ENCODE measurements around the gene PRKCH. TPM values are rescaled to one million over a fixed set of nuclear protein-coding genes. Genes with fewer than 3 reads are reported as not detected.

Gene PRKCH
- total and polyA plus RNA-seq, 2 experiments from 2014 or later = 7.1 to 11.2 TPM

- no peaks in the 10 kb centered on the region for H4K20me1 ChIP-seq (ENCODE audit: insufficient read depth, poor library complexity, severe bottlenecking)
- no peaks in the 10 kb centered on the region for H3K27me3 ChIP-seq
- peaks cover 3% of the 10 kb centered on the region for H3K4me1 ChIP-seq (ENCODE audit: insufficient read depth)
- TF ChIP-seq EZH2phosphoT487 (IDR thresholded peaks at IDR 0.05; ENCODE audit: low read depth, severe bottlenecking, unreplicated experiment) = no peak
- H2AFZ ChIP-seq = no peak overlapping the region
- no peaks in the 10 kb centered on the region for H3K9me2 ChIP-seq (replicated peaks; ENCODE audit: insufficient read depth)
- no peaks in the 10 kb centered on the region for H3K36me3 ChIP-seq (replicated peaks; ENCODE audit: insufficient read depth, low read depth)
- DNase-seq (ENCODE audit: low spot score) = no peak
- H3K4me3 ChIP-seq = no peak overlapping the region
- H3K79me2 ChIP-seq = no peaks in the 10 kb centered on the region
- no peak overlapping the region for H3K27ac ChIP-seq
- no peaks in the 10 kb centered on the region for H3K9me3 ChIP-seq (ENCODE audit: low read depth)
- H3K4me2 ChIP-seq = no peak overlapping the region
- WGBS (ENCODE audit: low lambda C conversion rate, missing lambda C conversion rate) = 89% methylated on average over 3 of the region's 3 CpGs
Measured at GRCh38 chr14:61391119-61391518, 69.7 kb downstream of the PRKCH start.

DNA sequence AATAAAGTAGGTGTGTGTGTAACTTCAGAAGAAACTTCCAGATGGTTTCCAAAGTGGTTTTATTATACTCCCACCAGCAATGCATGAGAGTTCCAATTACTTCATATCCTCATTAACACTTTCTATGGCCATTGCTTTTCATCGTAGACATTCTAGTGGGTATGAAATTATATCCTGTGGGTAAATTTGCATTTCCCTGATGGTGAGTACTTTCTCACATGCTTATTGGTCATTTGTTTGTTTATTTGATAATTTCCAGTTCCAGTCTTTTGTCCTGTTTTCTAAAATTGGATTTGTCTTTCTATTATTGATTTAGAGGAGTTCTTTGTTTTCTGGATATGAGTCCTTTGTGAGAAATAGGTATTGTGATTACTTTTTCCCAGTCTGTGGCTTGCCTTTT, 70.9 kb downstream of the PRKCH start:
- H3K4me1 ChIP-seq (ENCODE audit: insufficient read depth) = peaks cover 3% of the 10 kb centered on the region
- no peak overlapping the region for H3K27ac ChIP-seq
- H3K79me2 ChIP-seq = no peaks in the 10 kb centered on the region
- H3K36me3 ChIP-seq (replicated peaks; ENCODE audit: insufficient read depth, low read depth) = no peaks in the 10 kb centered on the region
- H3K9me2 ChIP-seq (replicated peaks; ENCODE audit: insufficient read depth) = no peaks in the 10 kb centered on the region
- no peak for DNase-seq (ENCODE audit: low spot score)
- H3K4me2 ChIP-seq = no peak overlapping the region
- no peaks in the 10 kb centered on the region for H3K27me3 ChIP-seq
- H3K9me3 ChIP-seq (ENCODE audit: low read depth) = no peaks in the 10 kb centered on the region
- WGBS (ENCODE audit: low lambda C conversion rate, missing lambda C conversion rate) = 90% methylated on average over 1 of the region's 1 CpG
- no peaks in the 10 kb centered on the region for H4K20me1 ChIP-seq (ENCODE audit: insufficient read depth, poor library complexity, severe bottlenecking)
- no peak for TF ChIP-seq EZH2 (IDR thresholded peaks at IDR 0.05; ENCODE audit: borderline replicate concordance)
- TF ChIP-seq, protein P1, sequence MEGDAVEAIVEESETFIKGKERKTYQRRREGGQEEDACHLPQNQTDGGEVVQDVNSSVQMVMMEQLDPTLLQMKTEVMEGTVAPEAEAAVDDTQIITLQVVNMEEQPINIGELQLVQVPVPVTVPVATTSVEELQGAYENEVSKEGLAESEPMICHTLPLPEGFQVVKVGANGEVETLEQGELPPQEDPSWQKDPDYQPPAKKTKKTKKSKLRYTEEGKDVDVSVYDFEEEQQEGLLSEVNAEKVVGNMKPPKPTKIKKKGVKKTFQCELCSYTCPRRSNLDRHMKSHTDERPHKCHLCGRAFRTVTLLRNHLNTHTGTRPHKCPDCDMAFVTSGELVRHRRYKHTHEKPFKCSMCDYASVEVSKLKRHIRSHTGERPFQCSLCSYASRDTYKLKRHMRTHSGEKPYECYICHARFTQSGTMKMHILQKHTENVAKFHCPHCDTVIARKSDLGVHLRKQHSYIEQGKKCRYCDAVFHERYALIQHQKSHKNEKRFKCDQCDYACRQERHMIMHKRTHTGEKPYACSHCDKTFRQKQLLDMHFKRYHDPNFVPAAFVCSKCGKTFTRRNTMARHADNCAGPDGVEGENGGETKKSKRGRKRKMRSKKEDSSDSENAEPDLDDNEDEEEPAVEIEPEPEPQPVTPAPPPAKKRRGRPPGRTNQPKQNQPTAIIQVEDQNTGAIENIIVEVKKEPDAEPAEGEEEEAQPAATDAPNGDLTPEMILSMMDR (IDR thresholded peaks at IDR 0.05; ENCODE audit: poor library complexity) = no peak
- TF ChIP-seq EZH2phosphoT487 (IDR thresholded peaks at IDR 0.05; ENCODE audit: low read depth, severe bottlenecking, unreplicated experiment) = no peak
- H3K4me3 ChIP-seq = no peak overlapping the region
- H2AFZ ChIP-seq = no peak overlapping the region

DNA sequence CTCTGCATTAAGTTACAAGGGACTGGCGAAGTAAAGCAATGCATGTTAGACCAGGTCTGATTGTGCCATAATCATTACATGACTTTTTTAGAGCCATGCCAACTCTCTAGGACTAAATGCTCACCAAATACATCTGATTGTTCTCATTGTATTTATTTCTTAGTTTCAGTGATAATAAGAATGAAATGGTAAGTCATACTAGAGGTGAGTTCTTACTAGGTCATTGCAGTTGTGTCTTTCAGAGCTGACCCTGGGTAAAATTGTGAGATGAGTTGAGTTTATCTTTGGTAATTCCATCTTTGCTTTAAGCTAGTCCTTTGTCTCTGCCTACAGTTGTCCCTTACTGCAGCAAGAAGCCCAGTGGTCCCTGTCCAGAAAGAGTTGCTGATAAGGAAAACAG, 73.2 kb downstream of the PRKCH start:
- no peak overlapping the region for H3K27ac ChIP-seq
- no peak overlapping the region for H3K4me2 ChIP-seq
- DNase-seq (ENCODE audit: low spot score) = no peak
- no peaks in the 10 kb centered on the region for H4K20me1 ChIP-seq (ENCODE audit: insufficient read depth, poor library complexity, severe bottlenecking)
- H3K27me3 ChIP-seq = no peaks in the 10 kb centered on the region
- no peaks in the 10 kb centered on the region for H3K4me1 ChIP-seq (ENCODE audit: insufficient read depth)
- no peaks in the 10 kb centered on the region for H3K9me2 ChIP-seq (replicated peaks; ENCODE audit: insufficient read depth)
- H3K36me3 ChIP-seq (replicated peaks; ENCODE audit: insufficient read depth, low read depth) = no peaks in the 10 kb centered on the region
- WGBS (ENCODE audit: low lambda C conversion rate, missing lambda C conversion rate) = 100% methylated on average over 1 of the region's 1 CpG
- no peak overlapping the region for H3K4me3 ChIP-seq
- H2AFZ ChIP-seq = no peak overlapping the region
- no peaks in the 10 kb centered on the region for H3K79me2 ChIP-seq
- TF ChIP-seq EZH2phosphoT487 (IDR thresholded peaks at IDR 0.05; ENCODE audit: low read depth, severe bottlenecking, unreplicated experiment) (no peak), EZH2 (IDR thresholded peaks at IDR 0.05; ENCODE audit: borderline replicate concordance) (no peak)
- TF ChIP-seq, protein P1 (IDR thresholded peaks at IDR 0.05; ENCODE audit: poor library complexity) = no peak
- H3K9me3 ChIP-seq (ENCODE audit: low read depth) = no peaks in the 10 kb centered on the region

GRCh38 chr14:61395115-61395725, 73.8 kb downstream of the PRKCH start:
- no peak for TF ChIP-seq EZH2phosphoT487 (IDR thresholded peaks at IDR 0.05; ENCODE audit: low read depth, severe bottlenecking, unreplicated experiment)
- TF ChIP-seq EZH2 (IDR thresholded peaks at IDR 0.05; ENCODE audit: borderline replicate concordance) = no peak
- TF ChIP-seq, protein P1 (IDR thresholded peaks at IDR 0.05; ENCODE audit: poor library complexity) = no peak
- no peaks in the 10 kb centered on the region for H3K27me3 ChIP-seq
- WGBS (ENCODE audit: low lambda C conversion rate, missing lambda C conversion rate) = 79% methylated on average over 6 of the region's 6 CpGs
- no peak for DNase-seq (ENCODE audit: low spot score)
- no peaks in the 10 kb centered on the region for H3K79me2 ChIP-seq
- H3K27ac ChIP-seq = no peak overlapping the region
- no peaks in the 10 kb centered on the region for H3K9me2 ChIP-seq (replicated peaks; ENCODE audit: insufficient read depth)
- H3K36me3 ChIP-seq (replicated peaks; ENCODE audit: insufficient read depth, low read depth) = no peaks in the 10 kb centered on the region
- no peak overlapping the region for H2AFZ ChIP-seq
- H3K9me3 ChIP-seq (ENCODE audit: low read depth) = no peaks in the 10 kb centered on the region
- H3K4me2 ChIP-seq = no peak overlapping the region
- no peak overlapping the region for H3K4me3 ChIP-seq
- no peaks in the 10 kb centered on the region for H3K4me1 ChIP-seq (ENCODE audit: insufficient read depth)
- no peaks in the 10 kb centered on the region for H4K20me1 ChIP-seq (ENCODE audit: insufficient read depth, poor library complexity, severe bottlenecking)

Measured in hepatocyte (in vitro differentiated cells).